HG03097 (cell line): ENCODE data around the gene CELSR2.

Experiments used
- ATAC-seq: cut with Tn5 transposase; IDR thresholded peaks from one replicate; pipeline ENCODE4 v1.9.1; 2021; ENCODE audit not compliant: unreplicated experiment, low FRiP score

CELSR2 gene

DNA sequence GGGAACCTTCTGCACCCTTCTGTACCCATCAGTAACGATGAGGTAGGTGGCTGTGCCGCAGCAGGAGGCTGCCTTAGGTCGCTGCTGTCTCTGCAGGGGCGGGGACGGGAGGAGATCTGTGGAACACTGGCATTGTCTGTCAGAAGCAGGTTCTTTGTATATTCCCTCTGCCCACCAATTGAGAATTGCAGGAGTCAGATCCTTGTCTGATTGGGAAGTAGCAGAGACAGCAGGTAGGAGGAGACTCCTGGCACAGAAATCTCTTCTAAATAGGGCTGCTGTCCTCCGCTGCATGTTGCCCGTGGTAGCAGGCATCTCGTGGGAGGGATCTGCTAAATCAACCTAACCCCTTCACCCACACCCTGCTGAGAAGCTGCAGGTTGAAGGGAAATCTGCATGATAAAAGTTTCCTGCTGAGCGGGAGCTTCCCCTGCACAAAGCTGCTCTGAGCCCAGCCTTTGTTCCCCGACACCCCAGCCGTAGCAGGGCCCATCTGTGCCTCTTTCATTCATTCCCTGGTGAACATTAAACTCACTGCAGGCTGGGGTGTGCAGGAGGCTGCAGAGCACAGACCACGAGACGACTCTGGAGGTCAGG, 19.7 kb upstream of the CELSR2 start:
- no peak for ATAC-seq

GRCh38 chr1:109231066-109231465, 18.3 kb upstream of the CELSR2 start:
- no peak for ATAC-seq

GRCh38 chr1:109235137-109235536, 14.2 kb upstream of the CELSR2 start:
- no peak for ATAC-seq

GRCh38 chr1:109237512-109237911, 11.8 kb upstream of the CELSR2 start:
- no peak for ATAC-seq

DNA sequence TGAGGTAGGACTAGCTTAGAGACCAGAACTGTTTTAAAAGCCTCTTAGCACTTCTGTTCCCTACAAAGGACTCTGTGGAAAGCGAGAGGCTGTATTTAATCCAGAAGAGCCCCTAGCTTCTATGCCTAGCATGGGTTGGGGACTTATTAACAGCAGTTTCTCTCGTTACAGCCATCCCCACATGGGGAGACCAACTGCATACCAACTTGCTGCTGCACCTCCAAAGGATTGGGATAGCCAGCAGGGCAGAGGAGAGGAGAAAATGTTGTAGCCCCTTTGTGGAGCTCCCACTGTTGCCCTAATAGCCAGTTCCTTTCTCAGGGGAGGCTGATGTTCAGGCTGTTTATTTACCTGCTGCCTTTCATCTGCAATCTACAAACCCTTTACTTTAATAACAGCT, 11.0 kb upstream of the CELSR2 start:
- ATAC-seq = no peak

GRCh38 chr1:109239047-109239408, 10.3 kb upstream of the CELSR2 start:
- no peak for ATAC-seq

GRCh38 chr1:109239409-109240068, 9.8 kb upstream of the CELSR2 start:
- no peak for ATAC-seq

DNA sequence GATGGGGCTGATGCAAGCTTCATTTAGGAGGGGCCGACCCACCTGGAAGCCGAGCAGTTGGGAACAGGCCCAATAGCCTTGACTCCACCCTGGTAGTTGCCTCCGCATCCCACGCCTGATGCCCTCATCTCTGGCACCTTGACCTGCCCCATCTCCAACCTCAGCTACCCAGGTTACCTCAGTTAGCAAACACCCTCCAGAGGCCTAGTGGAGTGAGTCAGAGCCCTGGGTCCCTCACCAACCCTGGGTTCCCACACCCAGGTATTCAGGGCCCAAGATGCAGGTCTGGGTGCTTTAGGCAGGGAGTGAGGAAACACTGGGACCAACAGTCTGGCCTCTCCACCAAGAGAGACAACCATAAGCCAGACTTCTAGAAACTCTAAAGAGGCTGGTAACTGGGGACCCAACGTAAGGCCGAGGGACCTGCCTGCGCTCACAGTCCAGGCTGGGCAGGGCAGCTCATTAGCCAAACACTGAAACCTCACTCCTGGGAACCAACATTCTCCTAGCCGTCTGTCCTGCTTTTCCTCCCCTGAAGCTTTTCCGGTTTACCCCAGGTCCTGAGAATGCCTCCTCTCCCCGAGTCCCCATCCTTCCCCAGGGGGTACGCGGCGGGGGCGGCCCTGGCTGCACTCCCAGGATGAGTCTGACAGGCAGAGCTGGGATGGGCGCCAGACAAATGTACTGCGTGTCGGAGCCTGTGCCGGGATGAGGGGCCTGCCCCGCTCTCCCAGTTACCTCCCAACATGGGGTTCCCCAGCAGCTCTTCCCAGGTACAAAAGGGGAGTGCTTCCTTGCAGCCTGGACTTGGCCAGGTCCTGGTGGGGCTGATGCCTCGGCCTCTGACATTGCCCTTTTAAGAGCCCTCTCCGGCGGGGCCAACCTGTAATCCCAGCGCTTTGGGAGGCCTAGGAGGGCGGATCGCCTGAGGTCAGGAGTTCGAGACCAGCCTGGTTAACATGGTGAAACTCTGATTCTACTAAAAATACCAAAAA, 8.9 kb upstream of the CELSR2 start:
- ATAC-seq = no peak

- no peak for ATAC-seq
Measured at GRCh38 chr1:109241344-109241743, 8.0 kb upstream of the CELSR2 start.

DNA sequence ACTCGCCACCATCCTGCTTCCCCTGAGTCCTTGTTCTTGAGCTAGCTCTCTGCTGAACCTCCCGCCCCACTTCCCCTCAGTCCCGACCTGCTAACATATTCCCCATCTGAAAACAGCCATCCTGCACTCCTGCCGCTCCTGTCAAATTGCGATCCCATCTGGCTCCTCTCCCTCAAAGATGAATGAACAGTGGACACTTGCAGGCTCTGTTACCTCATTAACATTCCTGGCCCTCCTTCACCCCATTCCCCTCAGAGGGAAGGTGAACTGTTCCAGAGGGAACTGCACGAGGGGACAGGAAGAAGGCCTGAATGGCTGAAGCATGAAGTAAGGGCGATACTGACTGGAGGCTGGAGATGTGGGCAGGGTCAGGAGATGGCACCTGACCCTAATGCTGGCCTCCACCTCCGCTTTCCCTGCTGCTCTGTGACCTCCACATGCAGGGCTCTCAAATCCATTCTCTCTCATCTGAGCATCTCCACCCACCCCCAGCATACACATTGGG, 7.4 kb upstream of the CELSR2 start:
- no peak for ATAC-seq

DNA sequence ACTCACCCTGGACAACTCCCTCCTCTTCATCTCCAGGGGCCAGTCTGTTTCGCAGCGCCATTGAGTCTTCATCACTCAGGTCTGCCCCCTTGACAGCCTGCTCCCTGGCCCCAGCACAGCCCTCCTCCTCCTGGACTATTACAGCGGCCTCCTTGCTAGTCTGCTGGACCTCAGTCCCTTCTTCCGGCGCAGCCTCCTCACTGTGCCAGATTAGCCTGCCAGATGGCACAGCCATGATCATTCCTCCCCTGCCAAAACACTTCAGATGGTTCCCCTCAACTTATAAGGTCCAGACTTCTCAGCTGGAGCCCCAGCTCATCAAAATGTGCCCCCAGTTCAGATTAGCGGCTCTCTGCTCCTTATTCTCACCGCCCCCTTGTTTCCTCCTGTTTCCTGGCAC, 7.0 kb upstream of the CELSR2 start:
- ATAC-seq = no peak

DNA sequence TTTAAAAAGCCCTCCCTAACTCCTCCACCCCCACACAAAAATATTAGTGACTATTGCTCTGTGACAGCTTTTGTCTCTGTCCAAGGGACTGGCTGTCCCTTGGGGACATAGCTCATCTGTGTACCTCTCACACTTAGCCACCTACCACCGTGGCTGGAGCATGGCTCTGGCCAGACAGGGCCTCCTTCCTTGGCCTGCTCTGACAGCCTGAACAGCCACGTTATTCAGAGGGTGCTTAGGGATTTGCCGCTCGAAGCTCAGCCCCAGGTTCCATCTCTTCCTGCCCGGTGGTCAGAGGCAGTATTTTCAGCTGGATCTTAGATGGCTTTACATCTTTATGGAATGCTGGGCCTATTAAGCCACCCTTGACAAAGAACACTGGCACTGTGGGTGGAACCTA, 6.1 kb upstream of the CELSR2 start:
- no peak for ATAC-seq

DNA sequence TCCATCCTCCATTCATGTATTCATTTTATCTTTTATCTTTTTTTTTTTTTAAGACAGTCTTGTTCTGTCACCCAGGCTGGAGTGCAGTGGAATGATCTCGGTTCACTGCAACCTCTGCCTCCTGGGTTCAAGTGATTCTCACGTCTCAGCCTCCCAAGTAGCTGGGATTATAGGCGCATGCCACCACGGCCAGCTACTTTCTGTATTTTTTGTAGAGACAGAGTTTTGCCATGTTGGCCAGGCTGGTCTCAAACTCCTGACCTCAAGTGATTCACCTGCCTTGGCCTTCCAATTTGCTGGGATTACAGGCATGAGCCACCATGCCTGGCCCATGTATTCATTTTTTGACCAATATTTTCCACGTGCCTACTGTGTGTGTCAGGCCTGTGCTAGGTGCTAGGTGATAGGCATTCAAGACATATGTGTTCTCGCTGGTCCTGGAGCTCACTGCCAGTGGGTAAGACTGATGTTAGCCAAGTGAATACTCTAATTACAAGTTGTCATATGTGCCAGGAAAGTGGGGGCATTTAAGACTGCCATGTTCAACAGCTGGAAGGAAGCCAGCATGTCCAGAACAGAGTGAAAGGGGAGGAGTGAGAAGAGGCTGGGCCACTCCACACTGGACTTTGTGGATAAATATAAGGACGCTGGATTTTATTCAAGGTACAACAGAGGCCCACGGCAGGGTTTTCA, 5.3 kb upstream of the CELSR2 start:
- no peak for ATAC-seq

DNA sequence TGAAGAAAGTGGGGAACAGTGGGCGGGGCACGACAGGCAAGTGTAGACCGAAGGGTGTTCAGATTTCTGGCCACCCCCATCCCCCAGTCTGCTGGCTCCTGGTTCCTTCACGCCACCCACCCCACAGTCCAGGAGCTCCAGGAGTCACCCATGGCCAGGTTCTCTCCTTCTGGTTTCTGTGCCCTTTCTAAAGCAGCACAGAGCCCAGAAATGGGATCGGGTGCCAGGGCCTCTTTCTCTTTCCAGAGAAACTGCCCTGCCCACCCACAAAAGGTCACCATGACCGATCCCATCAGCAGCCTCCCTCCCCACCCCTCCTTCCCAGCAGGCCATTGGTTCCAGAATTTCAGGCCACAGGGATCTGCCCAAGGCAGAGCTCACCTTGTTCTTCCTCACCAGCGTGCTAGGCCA, 3.2 kb upstream of the CELSR2 start:
- no peak for ATAC-seq

DNA sequence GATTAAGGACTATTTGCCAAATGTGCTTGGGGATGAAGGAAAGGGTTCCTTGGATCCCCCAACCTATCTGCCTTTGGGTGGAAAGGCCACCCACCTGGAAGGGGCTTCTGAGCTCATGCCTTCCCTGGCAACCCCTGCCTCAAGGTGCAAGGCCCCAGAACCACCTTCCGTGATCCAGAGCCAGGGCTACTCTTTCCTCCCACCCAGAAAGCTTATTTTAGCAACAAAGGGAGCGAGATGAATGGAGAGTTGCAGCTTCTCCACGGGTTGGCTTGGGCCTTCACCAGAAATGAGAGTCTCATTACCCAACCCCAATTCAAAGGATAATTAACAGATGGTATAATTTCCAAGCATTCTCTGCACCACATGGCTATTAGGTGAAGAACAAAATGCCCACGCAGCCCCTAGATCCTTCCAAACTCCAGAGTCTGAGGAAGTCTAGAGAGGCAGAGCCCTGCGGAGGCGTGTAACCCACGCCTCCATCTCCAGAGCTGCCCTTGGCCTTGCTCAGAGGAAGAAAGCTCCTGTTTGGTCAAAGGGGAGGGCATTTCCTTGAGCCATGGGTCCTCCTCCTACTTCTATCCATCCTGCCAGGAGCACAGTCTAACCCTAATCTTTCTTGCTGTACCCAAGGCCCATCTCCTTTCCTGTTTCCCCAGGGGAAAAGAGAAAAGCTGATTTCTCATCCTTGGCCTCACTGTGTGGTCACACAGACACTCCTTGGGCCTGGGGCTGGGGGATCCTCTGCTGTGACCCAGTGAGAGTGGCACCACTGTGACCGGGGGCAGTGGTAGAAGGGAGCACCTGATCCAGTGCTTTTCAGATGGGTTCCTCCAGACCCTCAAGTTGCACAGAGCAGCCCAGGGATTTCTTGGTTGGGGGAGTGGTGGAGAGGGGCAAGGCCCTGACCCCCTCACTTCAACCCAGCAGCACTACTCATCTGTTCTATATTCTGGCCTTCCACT, 1.7 kb upstream of the CELSR2 start:
- ATAC-seq = no peak

- no peak for ATAC-seq
Measured at GRCh38 chr1:109248444-109248796, 919 bp upstream of the CELSR2 start.

DNA sequence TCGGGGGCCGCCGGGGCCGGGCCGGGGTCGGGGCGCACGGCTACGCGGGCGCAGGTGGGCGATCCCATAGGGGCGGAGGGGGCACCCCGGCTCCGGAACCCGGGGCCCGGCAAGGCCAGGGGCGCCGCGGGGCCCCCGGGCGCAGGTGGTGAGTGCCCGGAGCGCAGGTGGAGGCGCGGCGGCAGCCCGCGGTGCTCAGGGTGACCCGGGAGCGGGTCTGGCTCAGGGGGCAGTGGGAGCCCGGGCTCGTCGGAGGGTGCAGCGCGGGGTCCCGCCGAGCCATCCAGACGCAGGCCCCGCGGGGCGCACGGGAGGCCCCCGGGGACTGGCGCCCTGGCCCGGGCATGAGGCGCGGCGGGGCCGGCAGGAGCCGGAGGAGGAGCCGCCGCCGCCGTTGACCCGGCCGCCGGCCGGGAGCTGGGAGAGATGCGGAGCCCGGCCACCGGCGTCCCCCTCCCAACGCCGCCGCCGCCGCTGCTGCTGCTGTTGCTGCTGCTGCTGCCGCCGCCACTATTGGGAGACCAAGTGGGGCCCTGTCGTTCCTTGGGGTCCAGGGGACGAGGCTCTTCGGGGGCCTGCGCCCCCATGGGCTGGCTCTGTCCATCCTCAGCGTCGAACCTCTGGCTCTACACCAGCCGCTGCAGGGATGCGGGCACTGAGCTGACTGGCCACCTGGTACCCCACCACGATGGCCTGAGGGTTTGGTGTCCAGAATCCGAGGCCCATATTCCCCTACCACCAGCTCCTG, 489 bp downstream of the CELSR2 start:
- ATAC-seq = no peak

- ATAC-seq = no peak
Measured at GRCh38 chr1:109250454-109251276, 1.3 kb downstream of the CELSR2 start.
